ENCODE measurements around the gene BLID.

BLID gene

DNA sequence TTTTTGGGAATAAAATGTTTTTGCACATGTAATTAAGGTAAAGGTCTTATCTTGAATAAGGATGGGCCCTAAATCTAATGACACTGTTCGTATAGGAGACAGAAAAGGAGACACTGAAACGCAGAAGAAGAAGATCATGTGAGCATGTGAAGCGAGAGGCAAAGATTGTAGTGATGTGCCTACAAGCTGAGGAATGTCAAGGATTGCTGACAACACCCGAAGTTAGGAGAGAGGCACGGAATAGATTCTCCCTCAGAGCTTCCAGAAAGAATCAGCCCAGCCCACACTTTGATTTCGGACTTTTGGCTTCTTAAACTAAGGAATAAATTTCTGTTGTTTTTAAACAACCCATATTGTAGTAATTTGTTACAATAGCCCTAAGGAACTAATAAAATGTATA, 4.1 kb upstream of the BLID start:
- TF ChIP-seq Cebpa-rat (IDR thresholded peaks at IDR 0.05), result no peak
- H3K4me1 ChIP-seq, result no peaks in the 10 kb centered on the region
- no peaks in the 10 kb centered on the region for H3K9me3 ChIP-seq
- H3K9ac ChIP-seq, result no peak overlapping the region
- no peaks in the 10 kb centered on the region for H3K36me3 ChIP-seq
- H3K4me3 ChIP-seq, result no peak overlapping the region
- no peaks in the 10 kb centered on the region for H3K27me3 ChIP-seq
- H3K27ac ChIP-seq, result no peak overlapping the region
- H3K4me2 ChIP-seq, result no peak overlapping the region
- H4K20me1 ChIP-seq, result no peaks in the 10 kb centered on the region

- Histone ChIP-seq H3K9me3 (no peaks in the 10 kb centered on the region), H3K4me2 (no peak overlapping the region), H3K4me3 (no peak overlapping the region), H3K27me3 (no peaks in the 10 kb centered on the region), H3K9ac (no peak overlapping the region), H3K36me3 (no peaks in the 10 kb centered on the region), H3K27ac (no peak overlapping the region), H3K4me1 (no peaks in the 10 kb centered on the region), H4K20me1 (no peaks in the 10 kb centered on the region)
- no peak for TF ChIP-seq Cebpa-rat (IDR thresholded peaks at IDR 0.05)
These were observed 576 bp upstream of the BLID start for GRCh38 chr11:122116591-122116990.

- no peaks in the 10 kb centered on the region for H3K9me3 ChIP-seq
- no peak for TF ChIP-seq Cebpa-rat (IDR thresholded peaks at IDR 0.05)
- no peaks in the 10 kb centered on the region for H3K4me1 ChIP-seq
- no peaks in the 10 kb centered on the region for H3K36me3 ChIP-seq
- no peak overlapping the region for H3K4me2 ChIP-seq
- H3K27ac ChIP-seq, result no peak overlapping the region
- H3K4me3 ChIP-seq, result no peak overlapping the region
- no peaks in the 10 kb centered on the region for H4K20me1 ChIP-seq
- H3K9ac ChIP-seq, result no peak overlapping the region
- H3K27me3 ChIP-seq, result no peaks in the 10 kb centered on the region
These were observed 1.0 kb downstream of the BLID start for GRCh38 chr11:122114976-122115375.

GRCh38 chr11:122113836-122114825, 1.9 kb downstream of the BLID start:
- no peaks in the 10 kb centered on the region for H4K20me1 ChIP-seq
- no peaks in the 10 kb centered on the region for H3K36me3 ChIP-seq
- no peak overlapping the region for H3K27ac ChIP-seq

GRCh38 chr11:122112470-122113365, 3.3 kb downstream of the BLID start:
- Histone ChIP-seq H3K9me3 (no peaks in the 10 kb centered on the region), H3K36me3 (no peaks in the 10 kb centered on the region), H3K9ac (no peak overlapping the region), H3K4me3 (no peak overlapping the region), H3K4me1 (no peaks in the 10 kb centered on the region), H3K27me3 (no peaks in the 10 kb centered on the region), H4K20me1 (no peaks in the 10 kb centered on the region), H3K4me2 (no peak overlapping the region), H3K27ac (no peak overlapping the region)
- no peak for TF ChIP-seq Cebpa-rat (IDR thresholded peaks at IDR 0.05)

More at GRCh38 chr11:122113836-122114825, 1.9 kb downstream of the BLID start:
- Histone ChIP-seq H3K9me3 (no peaks in the 10 kb centered on the region), H3K4me3 (no peak overlapping the region), H3K4me1 (no peaks in the 10 kb centered on the region), H3K4me2 (no peak overlapping the region), H3K27me3 (no peaks in the 10 kb centered on the region), H3K9ac (no peak overlapping the region)
- TF ChIP-seq Cebpa-rat (IDR thresholded peaks at IDR 0.05), result no peak

DNA sequence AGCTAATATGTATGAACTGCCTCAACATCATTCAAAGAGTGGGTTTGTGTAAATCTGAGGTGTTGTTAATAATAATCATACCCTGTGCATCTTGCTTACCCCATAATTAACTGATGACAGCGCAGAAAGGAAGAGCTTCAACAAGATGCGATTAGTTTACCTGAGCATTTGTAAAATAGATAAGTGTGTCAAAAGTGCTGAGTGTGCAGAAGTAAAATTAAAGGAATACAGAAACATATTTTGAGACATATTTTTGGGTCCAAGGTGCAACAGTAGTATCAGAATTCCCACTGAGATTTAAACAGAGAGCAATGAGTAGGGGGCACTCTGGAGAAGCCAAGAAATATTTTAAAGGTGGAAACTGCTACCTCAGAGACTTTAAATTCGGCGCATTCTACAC, 6.1 kb downstream of the BLID start:
- Histone ChIP-seq H3K9me3 (no peaks in the 10 kb centered on the region), H3K4me2 (no peak overlapping the region), H3K36me3 (no peaks in the 10 kb centered on the region), H3K27me3 (no peaks in the 10 kb centered on the region), H4K20me1 (no peaks in the 10 kb centered on the region), H3K9ac (no peak overlapping the region), H3K27ac (no peak overlapping the region), H3K4me3 (no peak overlapping the region), H3K4me1 (no peaks in the 10 kb centered on the region)
- no peak for TF ChIP-seq Cebpa-rat (IDR thresholded peaks at IDR 0.05)

GRCh38 chr11:122108828-122109227, 7.2 kb downstream of the BLID start:
- TF ChIP-seq Cebpa-rat (IDR thresholded peaks at IDR 0.05), result no peak
- H3K4me2 ChIP-seq, result no peak overlapping the region
- H3K9me3 ChIP-seq, result no peaks in the 10 kb centered on the region
- no peak overlapping the region for H3K9ac ChIP-seq
- no peak overlapping the region for H3K27ac ChIP-seq
- no peaks in the 10 kb centered on the region for H3K27me3 ChIP-seq
- no peaks in the 10 kb centered on the region for H3K36me3 ChIP-seq
- no peaks in the 10 kb centered on the region for H4K20me1 ChIP-seq
- H3K4me1 ChIP-seq, result no peaks in the 10 kb centered on the region
- no peak overlapping the region for H3K4me3 ChIP-seq

- no peak overlapping the region for H3K27ac ChIP-seq
These were observed 7.7 kb downstream of the BLID start for GRCh38 chr11:122108192-122108799.

GRCh38 chr11:122107566-122107965, 8.4 kb downstream of the BLID start:
- no peaks in the 10 kb centered on the region for H4K20me1 ChIP-seq
- no peak overlapping the region for H3K4me3 ChIP-seq
- H3K9ac ChIP-seq, result no peak overlapping the region
- H3K27me3 ChIP-seq, result 0 out of 2 replicates have a peak, but pooled peaks cover under 1% of the 10 kb centered on the region
- H3K4me1 ChIP-seq, result no peaks in the 10 kb centered on the region
- no peak overlapping the region for H3K27ac ChIP-seq
- no peaks in the 10 kb centered on the region for H3K9me3 ChIP-seq
- no peaks in the 10 kb centered on the region for H3K36me3 ChIP-seq
- no peak overlapping the region for H3K4me2 ChIP-seq
- no peak for TF ChIP-seq Cebpa-rat (IDR thresholded peaks at IDR 0.05)

More at GRCh38 chr11:122108192-122108799, 7.7 kb downstream of the BLID start:
- H3K27me3 ChIP-seq, result no peaks in the 10 kb centered on the region
- H3K9ac ChIP-seq, result no peak overlapping the region
- no peaks in the 10 kb centered on the region for H4K20me1 ChIP-seq
- no peak overlapping the region for H3K4me2 ChIP-seq
- no peaks in the 10 kb centered on the region for H3K9me3 ChIP-seq
- no peak for TF ChIP-seq Cebpa-rat (IDR thresholded peaks at IDR 0.05)
- no peak overlapping the region for H3K4me3 ChIP-seq
- no peaks in the 10 kb centered on the region for H3K36me3 ChIP-seq
- no peaks in the 10 kb centered on the region for H3K4me1 ChIP-seq

Measured in BLaER1 (cell line).